SK-N-MC (cell line): ENCODE measurements around the gene LGALS3BP.

ENCODE experiments used
- EZH2 ChIP-seq: fragments of 200-600 bp; sonication (generic); IDR thresholded peaks from one replicate; pipeline ENCODE4 v1.6.1; 2017; ENCODE audit warnings: antibody characterized with exemption
- FOXP2 ChIP-seq: optimal IDR thresholded peaks from 2 replicates; pipeline ENCODE3; 2011; ENCODE audit warnings: mild to moderate bottlenecking, moderate library complexity; ENCODE audit not compliant: insufficient read depth; ENCODE audit errors: extremely low read length, control extremely low read depth
- POLR2AphosphoS5 ChIP-seq: IDR thresholded peaks from 2 replicates; pipeline ENCODE4 v1.6.1; 2012; ENCODE audit warnings: mild to moderate bottlenecking, low read depth, low read length, borderline replicate concordance

GRCh38 chr17:78940708-78941107 lies 39.0 kb downstream of the LGALS3BP start:
- no peak for TF ChIP-seq POLR2AphosphoS5
- no peak for TF ChIP-seq EZH2
- no peak for TF ChIP-seq FOXP2
